Spinal cord (tissue), 10 donors: ENCODE data around the gene ZDHHC1. TPM values are rescaled to one million over a fixed set of nuclear protein-coding genes. Genes with fewer than 3 reads are reported as not detected.

Experiments used
- DNase-seq, 6 donors: peaks; one replicate each; pipeline versions ENCODE4 v3.0.0 to v3.0.0-alpha.2; 2013 to 2015; ENCODE audit warnings: low spot score in 6 of 6, low read depth in 4 of 6
- H3K27ac ChIP-seq: one replicate; pipeline ENCODE4 v1.5.1; 2013; ENCODE audit warnings: low read depth, low read length, control low read depth
- H3K27me3 ChIP-seq: one replicate; pipeline ENCODE4 v1.6.1; 2013; ENCODE audit warnings: low read length; ENCODE audit not compliant: control insufficient read depth, insufficient read depth
- H3K36me3 ChIP-seq: one replicate; pipeline ENCODE4 v1.6.1; 2013; ENCODE audit warnings: low read length; ENCODE audit not compliant: control insufficient read depth, insufficient read depth
- H3K4me1 ChIP-seq: one replicate; pipeline ENCODE4 v1.6.1; 2013; ENCODE audit warnings: low read length; ENCODE audit not compliant: control insufficient read depth, insufficient read depth
- H3K4me3 ChIP-seq: one replicate; pipeline ENCODE4 v1.5.1; 2013; ENCODE audit warnings: low read depth, low read length, control low read depth
- H3K9me3 ChIP-seq: one replicate; pipeline ENCODE4 v1.6.1; 2013; ENCODE audit warnings: low read length; ENCODE audit not compliant: control insufficient read depth, insufficient read depth
- WGBS: methylation state at CpG from one replicate; pipeline ENCODE4 v1.1.5; 2013; ENCODE audit warnings: missing lambda C conversion rate; ENCODE audit not compliant: insufficient coverage; 5-methylcytosine and 5-hydroxymethylcytosine counted together
- polyA plus RNA-seq, 2 donors: library from polyadenylated mRNA; unstranded; fragments of 120-200 nt; gene quantifications; one replicate each; pipeline ENCODE4 v1.2.1, GENCODE V29; 2013; ENCODE audit not compliant: insufficient read length in 2 of 2
- total RNA-seq, 2 donors: library from RNA; depleted of rRNA in 1 of 2; stranded (reverse); fragments of 120-200 nt in 1 of 2; fragments of >200 nt in 1 of 2; gene quantifications; one replicate each; pipeline versions ENCODE4 v1.2.3 to v1.2.4, GENCODE V29; 2013 to 2014
- donor health status: healthy.

ZDHHC1 gene
- total and polyA plus RNA-seq, 4 donors, result 3.5 to 18.7 (median 13.6) TPM

- H3K9me3 ChIP-seq, result no peaks in the 10 kb centered on the region
- peaks cover 29% of the 10 kb centered on the region for H3K36me3 ChIP-seq
- H3K4me1 ChIP-seq, result peaks cover 38% of the 10 kb centered on the region
- no peak overlapping the region for H3K27ac ChIP-seq
- WGBS, result 96% methylated on average over 4 of the region's 5 CpGs
- DNase-seq, result no peak
- H3K4me3 ChIP-seq, result no peak overlapping the region
- H3K27me3 ChIP-seq, result no peaks in the 10 kb centered on the region
Observed at GRCh38 chr16:67404740-67405226, 11.5 kb downstream of the ZDHHC1 start.

DNA sequence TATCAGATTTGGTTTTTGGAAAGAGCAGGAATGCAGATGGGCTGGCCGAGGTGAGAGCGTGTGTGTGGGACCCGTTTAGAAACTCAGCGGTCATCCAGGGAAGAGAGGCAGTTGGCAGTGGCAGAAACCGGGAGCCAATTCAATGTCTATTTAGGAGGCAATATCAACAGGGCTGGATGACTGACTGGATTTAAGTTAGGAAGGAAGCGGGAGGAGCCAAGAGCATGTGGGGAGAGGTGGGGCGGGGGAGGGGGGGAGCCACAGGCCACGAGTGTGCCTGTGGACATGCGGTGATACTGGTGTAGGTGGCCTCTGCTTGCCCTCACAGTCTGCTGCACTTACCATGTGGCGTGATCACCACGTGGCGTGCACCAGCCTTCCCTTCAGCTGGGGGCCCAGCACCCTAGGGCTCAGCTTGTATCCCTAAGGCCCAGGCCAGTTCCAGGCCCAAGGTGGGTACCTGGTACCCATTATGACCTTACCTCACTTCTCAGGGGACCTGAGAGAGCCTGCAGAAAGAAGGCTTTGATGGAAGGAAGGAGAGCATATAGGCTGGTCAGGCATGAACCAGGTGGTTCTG is 12.2 kb downstream of the ZDHHC1 start:
- no peaks in the 10 kb centered on the region for H3K9me3 ChIP-seq
- no peak overlapping the region for H3K27ac ChIP-seq
- no peak overlapping the region for H3K4me3 ChIP-seq
- peaks cover 29% of the 10 kb centered on the region for H3K36me3 ChIP-seq
- no peaks in the 10 kb centered on the region for H3K27me3 ChIP-seq
- H3K4me1 ChIP-seq, result peaks cover 45% of the 10 kb centered on the region
- WGBS, result 85% methylated on average over 12 of the region's 12 CpGs
- DNase-seq, result no peak

- 96% methylated on average over 14 of the region's 14 CpGs for WGBS
- H3K27me3 ChIP-seq, result no peaks in the 10 kb centered on the region
- H3K36me3 ChIP-seq, result peaks cover 28% of the 10 kb centered on the region
- no peak overlapping the region for H3K4me3 ChIP-seq
- H3K27ac ChIP-seq, result no peak overlapping the region
- DNase-seq, result no peak
- H3K9me3 ChIP-seq, result no peaks in the 10 kb centered on the region
- H3K4me1 ChIP-seq, result peaks cover 56% of the 10 kb centered on the region
Observed at GRCh38 chr16:67400901-67401300, 15.4 kb downstream of the ZDHHC1 start.

- Histone ChIP-seq H3K4me3 (no peak overlapping the region), H3K27ac (peak overlapping the region; percentile 40), H3K4me1 (peaks cover 63% of the 10 kb centered on the region), H3K36me3 (peaks cover 27% of the 10 kb centered on the region), H3K27me3 (peaks cover 4% of the 10 kb centered on the region), H3K9me3 (no peaks in the 10 kb centered on the region)
- 45% methylated on average over 17 of the region's 19 CpGs for WGBS
- peak in 2 of 6 donors; percentile 55 to 74 for DNase-seq
Observed at GRCh38 chr16:67399749-67400704, 16.2 kb downstream of the ZDHHC1 start.

- Histone ChIP-seq H3K27me3 (peaks cover 7% of the 10 kb centered on the region), H3K4me1 (peaks cover 67% of the 10 kb centered on the region), H3K4me3 (no peak overlapping the region), H3K9me3 (no peaks in the 10 kb centered on the region), H3K36me3 (peaks cover 23% of the 10 kb centered on the region), H3K27ac (peak overlapping the region; percentile 40)
- 24% methylated on average over 42 of the region's 42 CpGs for WGBS
- DNase-seq, result peak in 2 of 6 donors; percentile 77 to 80
Observed at GRCh38 chr16:67399218-67399733, 17.0 kb downstream of the ZDHHC1 start.

GRCh38 chr16:67398546-67399217 is 17.6 kb downstream of the ZDHHC1 start:
- Histone ChIP-seq H3K4me1 (peaks cover 71% of the 10 kb centered on the region), H3K27ac (no peak overlapping the region), H3K36me3 (peaks cover 17% of the 10 kb centered on the region), H3K4me3 (no peak overlapping the region), H3K27me3 (peaks cover 10% of the 10 kb centered on the region), H3K9me3 (no peaks in the 10 kb centered on the region)
- DNase-seq, result no peak
- WGBS, result 92% methylated on average over 18 of the region's 19 CpGs

GRCh38 chr16:67397812-67398545 is 18.3 kb downstream of the ZDHHC1 start:
- Histone ChIP-seq H3K36me3 (peaks cover 18% of the 10 kb centered on the region), H3K4me1 (peaks cover 75% of the 10 kb centered on the region), H3K27me3 (peaks cover 10% of the 10 kb centered on the region), H3K9me3 (no peaks in the 10 kb centered on the region), H3K4me3 (no peak overlapping the region), H3K27ac (no peak overlapping the region)
- DNase-seq, result no peak
- 84% methylated on average over 22 of the region's 22 CpGs for WGBS

GRCh38 chr16:67397036-67397801 is 19.1 kb downstream of the ZDHHC1 start:
- 66% methylated on average over 8 of the region's 15 CpGs for WGBS
- Histone ChIP-seq H3K27me3 (peaks cover 10% of the 10 kb centered on the region), H3K4me3 (no peak overlapping the region), H3K36me3 (peaks cover 22% of the 10 kb centered on the region), H3K27ac (peak overlapping the region; percentile 58), H3K4me1 (peaks cover 82% of the 10 kb centered on the region), H3K9me3 (no peaks in the 10 kb centered on the region)
- DNase-seq, result peak in 1 of 6 donors; percentile 16
